SK-N-MC (cell line): ENCODE data around the gene HOXA3.

ENCODE experiments used
- EZH2 ChIP-seq: fragments of 200-600 bp; sonication (generic); IDR thresholded peaks from one replicate; pipeline ENCODE4 v1.6.1; 2017; ENCODE audit warnings: antibody characterized with exemption
- FOXP2 ChIP-seq: optimal IDR thresholded peaks from 2 replicates; pipeline ENCODE3; 2011; ENCODE audit warnings: mild to moderate bottlenecking, moderate library complexity; ENCODE audit not compliant: insufficient read depth; ENCODE audit errors: extremely low read length, control extremely low read depth
- POLR2AphosphoS5 ChIP-seq: IDR thresholded peaks from 2 replicates; pipeline ENCODE4 v1.6.1; 2012; ENCODE audit warnings: mild to moderate bottlenecking, low read depth, low read length, borderline replicate concordance

DNA sequence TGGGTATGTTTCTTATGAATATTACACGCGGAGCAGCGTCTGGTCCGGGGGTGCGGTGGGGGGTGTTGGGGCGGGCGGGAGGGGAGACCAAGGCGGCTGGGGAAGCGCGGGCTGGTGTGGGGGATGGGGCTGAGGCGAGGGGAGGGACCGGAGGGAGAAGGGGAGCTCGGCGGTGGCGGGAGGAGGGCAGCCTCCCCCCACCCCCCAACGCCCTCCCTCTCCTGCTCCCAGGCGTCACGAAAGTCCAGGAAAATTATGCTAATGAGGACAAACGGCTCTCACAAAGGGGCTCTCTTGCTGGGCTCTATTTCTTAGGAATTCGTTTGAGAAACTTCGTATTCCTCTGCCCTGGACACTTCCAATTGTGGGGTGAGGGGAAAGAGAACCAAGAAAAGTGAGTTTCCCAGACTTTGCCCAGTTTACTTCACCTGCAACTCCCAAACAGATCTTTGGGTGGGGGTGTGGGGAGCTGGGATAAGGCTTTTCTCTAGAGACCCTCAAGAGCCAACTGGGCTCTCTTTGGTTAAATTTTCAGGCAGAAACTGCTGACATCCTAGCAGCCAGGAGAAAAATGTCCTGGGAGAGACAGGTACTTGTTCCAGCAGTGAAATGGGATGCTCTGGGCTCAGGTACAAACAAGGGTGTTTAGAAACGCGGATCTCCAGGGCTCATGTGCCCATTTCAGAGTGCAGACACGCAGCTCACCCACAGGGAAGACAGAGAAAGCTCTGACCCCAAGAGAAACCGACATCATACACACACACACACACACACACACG is 38.2 kb downstream of the HOXA3 start:
- TF ChIP-seq POLR2AphosphoS5 (no peak), EZH2 (no peak), FOXP2 (no peak)
